Natural killer cell (primary cell): Measurements from ENCODE around the gene BASP1. TPM values are rescaled to one million over a fixed set of nuclear protein-coding genes. Genes with fewer than 3 reads are reported as not detected.

ENCODE experiments used
- ATAC-seq, 3 donors: fragments of 150-1000 bp in 2 of 3; fragments of 200-7000 bp in 1 of 3; cut with Tn5 transposase; 1 replicate in 1 of 3; 2 replicates in 2 of 3; pipeline ENCODE4 v1.10.0; 2021; ENCODE audit warnings: mild to moderate bottlenecking in 2 of 3, moderate library complexity in 2 of 3
- DNase-seq, 2 donors: peaks; one replicate each; pipeline versions ENCODE4 v3.0.0 to v3.0.0-alpha.2; 2013 to 2021; ENCODE audit warnings: mixed read lengths in 1 of 2
- H3K27ac ChIP-seq: one replicate; pipeline ENCODE4 v1.5.1; 2013; ENCODE audit warnings: mild to moderate bottlenecking, low read length
- H3K27me3 ChIP-seq: one replicate; pipeline ENCODE4 v1.6.1; 2013; ENCODE audit warnings: low read length; ENCODE audit not compliant: control insufficient read depth, insufficient read depth
- H3K36me3 ChIP-seq: one replicate; pipeline ENCODE4 v1.6.1; 2013; ENCODE audit warnings: low read length; ENCODE audit not compliant: control insufficient read depth, insufficient read depth
- H3K4me1 ChIP-seq: one replicate; pipeline ENCODE4 v1.6.1; 2013; ENCODE audit warnings: low read length; ENCODE audit not compliant: control insufficient read depth, insufficient read depth
- H3K4me3 ChIP-seq: one replicate; pipeline ENCODE4 v1.5.1; 2013; ENCODE audit warnings: low read length
- H3K9me3 ChIP-seq: one replicate; pipeline ENCODE4 v1.6.1; 2013; ENCODE audit warnings: low read length; ENCODE audit not compliant: control insufficient read depth, insufficient read depth
- H3K27ac Mint-ChIP-seq, 2 donors: one replicate each; pipeline ENCODE4 v1.8.0; 2022; ENCODE audit warnings: mild to moderate bottlenecking in 2 of 2, mixed read lengths in 2 of 2, moderate library complexity in 1 of 2
- H3K27me3 Mint-ChIP-seq, 2 donors: one replicate each; pipeline ENCODE4 v1.8.0; 2022; ENCODE audit warnings: low read depth in 2 of 2, mixed read lengths in 2 of 2
- H3K36me3 Mint-ChIP-seq: one replicate; pipeline ENCODE4 v1.8.0; 2022; ENCODE audit warnings: mixed read lengths
- H3K4me1 Mint-ChIP-seq, 2 donors: one replicate each; pipeline ENCODE4 v1.8.0; 2022; ENCODE audit warnings: mixed read lengths in 2 of 2
- H3K4me3 Mint-ChIP-seq: one replicate; pipeline ENCODE4 v1.8.0; 2022; ENCODE audit warnings: mild to moderate bottlenecking, moderate library complexity, mixed read lengths
- H3K9me3 Mint-ChIP-seq, 2 donors: one replicate each; pipeline ENCODE4 v1.8.0; 2022; ENCODE audit warnings: mixed read lengths in 2 of 2
- WGBS: methylation state at CpG from one replicate; pipeline ENCODE4 v1.1.7; 2013; ENCODE audit warnings: missing lambda C conversion rate; ENCODE audit not compliant: insufficient coverage; 5-methylcytosine and 5-hydroxymethylcytosine counted together
- intact Hi-C: fragments of 100-400 bp; cut with micrococcal nuclease; formaldehyde crosslinking; loops from one replicate; pipeline ENCODE4 v1.14.2; 2022
- total RNA-seq, 4 donors: library from RNA; stranded (reverse); fragments of 120-200 nt in 1 of 4; gene quantifications; one replicate each; pipeline versions ENCODE4 v1.2.3 to v1.2.4, GENCODE V29; 2013 to 2022
- TF ChIP-seq, protein P1 (sequence below): fragments of 200-600 bp; IDR thresholded peaks from one replicate; pipeline ENCODE4 v1.8.0; 2022; ENCODE audit warnings: antibody characterized with exemption

The BASP1 gene
- total RNA-seq, 3 donors from 2014 or later (not counting 1 experiment from before 2014, with no cell fraction given), result 1.3 to 10.7 (median 2.5) TPM

DNA sequence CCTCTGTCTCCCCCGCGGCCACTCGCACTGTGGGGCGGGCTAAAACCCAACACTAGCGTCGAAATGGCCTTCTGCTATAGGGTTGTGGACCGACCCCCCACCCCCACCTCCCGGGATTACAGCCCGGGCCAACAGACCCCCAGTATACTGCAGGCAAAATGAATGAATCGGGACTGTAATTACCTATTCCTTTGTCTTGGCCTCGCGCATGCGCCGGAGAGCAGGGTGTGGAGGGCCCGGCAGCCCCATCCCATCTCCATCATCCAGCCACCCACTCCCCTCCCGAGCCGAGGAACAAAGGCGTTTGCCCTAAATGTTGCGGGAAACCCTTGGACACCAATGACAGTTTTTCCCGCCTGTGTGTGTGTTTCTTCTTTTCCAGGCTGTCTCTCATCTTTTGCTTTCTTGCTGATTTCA, 1.6 kb downstream of the BASP1 start:
- H3K27me3 ChIP-seq, result no peaks in the 10 kb centered on the region
- H3K27ac ChIP-seq, result no peak overlapping the region
- Mint-ChIP-seq H3K27ac (no peak overlapping the region), H3K36me3 (no peaks in the 10 kb centered on the region), H3K4me1 (peaks cover 0 to 18% of the 10 kb centered on the region in 2 donors), H3K27me3 (peaks cover 17 to 20% of the 10 kb centered on the region in 2 donors), H3K4me3 (peak overlapping the region; percentile 63), H3K9me3 (no peaks in the 10 kb centered on the region)
- ATAC-seq (no peak), DNase-seq (no peak)
- 17% methylated on average over 20 of the region's 20 CpGs for WGBS
- H3K4me3 ChIP-seq, result peak overlapping the region; percentile 56
- H3K36me3 ChIP-seq, result no peaks in the 10 kb centered on the region
- H3K9me3 ChIP-seq, result no peaks in the 10 kb centered on the region
- TF ChIP-seq, protein P1, sequence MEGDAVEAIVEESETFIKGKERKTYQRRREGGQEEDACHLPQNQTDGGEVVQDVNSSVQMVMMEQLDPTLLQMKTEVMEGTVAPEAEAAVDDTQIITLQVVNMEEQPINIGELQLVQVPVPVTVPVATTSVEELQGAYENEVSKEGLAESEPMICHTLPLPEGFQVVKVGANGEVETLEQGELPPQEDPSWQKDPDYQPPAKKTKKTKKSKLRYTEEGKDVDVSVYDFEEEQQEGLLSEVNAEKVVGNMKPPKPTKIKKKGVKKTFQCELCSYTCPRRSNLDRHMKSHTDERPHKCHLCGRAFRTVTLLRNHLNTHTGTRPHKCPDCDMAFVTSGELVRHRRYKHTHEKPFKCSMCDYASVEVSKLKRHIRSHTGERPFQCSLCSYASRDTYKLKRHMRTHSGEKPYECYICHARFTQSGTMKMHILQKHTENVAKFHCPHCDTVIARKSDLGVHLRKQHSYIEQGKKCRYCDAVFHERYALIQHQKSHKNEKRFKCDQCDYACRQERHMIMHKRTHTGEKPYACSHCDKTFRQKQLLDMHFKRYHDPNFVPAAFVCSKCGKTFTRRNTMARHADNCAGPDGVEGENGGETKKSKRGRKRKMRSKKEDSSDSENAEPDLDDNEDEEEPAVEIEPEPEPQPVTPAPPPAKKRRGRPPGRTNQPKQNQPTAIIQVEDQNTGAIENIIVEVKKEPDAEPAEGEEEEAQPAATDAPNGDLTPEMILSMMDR, result no peak
- peaks cover 23% of the 10 kb centered on the region for H3K4me1 ChIP-seq
- intact Hi-C loops, result no loop called here

GRCh38 chr5:17219469-17219868, 2.0 kb downstream of the BASP1 start:
- no peak for DNase-seq
- WGBS, result 89% methylated on average over 9 of the region's 12 CpGs
- Mint-ChIP-seq H3K9me3 (no peaks in the 10 kb centered on the region), H3K27me3 (peaks cover 17 to 20% of the 10 kb centered on the region in 2 donors), H3K4me3 (peak overlapping the region; percentile 63), H3K36me3 (no peaks in the 10 kb centered on the region), H3K27ac (no peak overlapping the region), H3K4me1 (peaks cover 0 to 18% of the 10 kb centered on the region in 2 donors)
- Histone ChIP-seq H3K36me3 (no peaks in the 10 kb centered on the region), H3K27me3 (no peaks in the 10 kb centered on the region), H3K27ac (no peak overlapping the region), H3K9me3 (no peaks in the 10 kb centered on the region), H3K4me1 (peaks cover 23% of the 10 kb centered on the region), H3K4me3 (no peak overlapping the region)
- ATAC-seq, result no peak
- intact Hi-C loops, result no loop called here
- TF ChIP-seq, protein P1, result no peak

DNA sequence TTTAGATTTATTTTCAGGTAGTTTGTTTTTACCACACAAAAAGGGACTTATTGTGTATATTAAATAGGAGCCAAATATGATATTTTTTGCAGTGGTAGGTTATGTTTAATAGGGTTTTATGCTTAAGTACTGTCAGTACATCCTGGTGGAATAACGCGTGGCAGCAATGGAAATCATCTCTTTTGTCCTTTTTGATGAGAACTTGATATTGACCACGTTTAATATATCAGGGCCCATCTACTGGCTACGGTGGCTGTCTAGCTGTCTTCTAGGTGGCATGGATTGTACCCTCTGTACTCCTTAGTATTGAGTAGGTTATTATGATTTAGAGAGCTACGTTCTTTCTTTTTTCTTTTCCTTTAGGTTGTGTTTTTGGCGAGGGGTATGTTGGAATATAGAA, 2.6 kb downstream of the BASP1 start:
- Histone ChIP-seq H3K27me3 (no peaks in the 10 kb centered on the region), H3K36me3 (no peaks in the 10 kb centered on the region), H3K4me1 (peaks cover 23% of the 10 kb centered on the region), H3K27ac (no peak overlapping the region), H3K4me3 (no peak overlapping the region), H3K9me3 (no peaks in the 10 kb centered on the region)
- ATAC-seq (no peak), DNase-seq (no peak)
- Mint-ChIP-seq H3K9me3 (no peaks in the 10 kb centered on the region), H3K36me3 (no peaks in the 10 kb centered on the region), H3K4me3 (no peak overlapping the region), H3K4me1 (peaks cover 0 to 18% of the 10 kb centered on the region in 2 donors), H3K27ac (no peak overlapping the region), H3K27me3 (peaks cover 17 to 20% of the 10 kb centered on the region in 2 donors)
- intact Hi-C loops, result no loop called here
- 86% methylated on average over 4 of the region's 6 CpGs for WGBS
- TF ChIP-seq, protein P1, result no peak

- Histone ChIP-seq H3K36me3 (no peaks in the 10 kb centered on the region), H3K4me1 (peaks cover 23% of the 10 kb centered on the region), H3K27ac (no peak overlapping the region), H3K4me3 (no peak overlapping the region), H3K9me3 (no peaks in the 10 kb centered on the region), H3K27me3 (no peaks in the 10 kb centered on the region)
- peaks cover 17 to 20% of the 10 kb centered on the region in 2 donors for H3K27me3 Mint-ChIP-seq
- no peak overlapping the region for H3K4me3 Mint-ChIP-seq
- H3K4me1 Mint-ChIP-seq, result peaks cover 0 to 18% of the 10 kb centered on the region in 2 donors
- TF ChIP-seq, protein P1, result no peak
- H3K9me3 Mint-ChIP-seq, result peaks cover 0 to 2% of the 10 kb centered on the region in 2 donors
- no peak overlapping the region for H3K27ac Mint-ChIP-seq
- H3K36me3 Mint-ChIP-seq, result no peaks in the 10 kb centered on the region
- intact Hi-C loops, result no loop called here
- ATAC-seq (no peak), DNase-seq (no peak)
- 89% methylated on average over 2 of the region's 4 CpGs for WGBS
These were observed 3.0 kb downstream of the BASP1 start for GRCh38 chr5:17220469-17220868.
